ENCODE measurements around the gene CYB561A3. TPM values are rescaled to one million over a fixed set of nuclear protein-coding genes. Genes with fewer than 3 reads are reported as not detected.
A peak's percentile ranks its signal among the peaks of the same experiment; 100 is the strongest.

Gene CYB561A3
- total RNA-seq, 4 donors from 2014 or later: 11.3 to 43.6 (median 21.2) TPM

GRCh38 chr11:61349916-61350315, 11.8 kb downstream of the CYB561A3 start:
- Histone ChIP-seq H3K27ac (no peak overlapping the region), H3K36me3 (no peaks in the 10 kb centered on the region), H3K9me3 (no peaks in the 10 kb centered on the region), H3K27me3 (no peaks in the 10 kb centered on the region), H3K4me3 (no peak overlapping the region), H3K4me1 (no peaks in the 10 kb centered on the region)
- no peak for DNase-seq
- TF ChIP-seq CTCF (IDR thresholded peaks at IDR 0.05) (no peak), POLR2A (IDR thresholded peaks at IDR 0.05) (no peak)
- intact Hi-C loops (cut with DNase I; ENCODE audit: low total_unique reads): no loop called here

GRCh38 chr11:61349189-61349751, 12.4 kb downstream of the CYB561A3 start:
- no peak for DNase-seq
- TF ChIP-seq CTCF (IDR thresholded peaks at IDR 0.05): no peak
- no peak for TF ChIP-seq POLR2A (IDR thresholded peaks at IDR 0.05)
- H3K4me1 ChIP-seq: no peaks in the 10 kb centered on the region
- no peak overlapping the region for H3K4me3 ChIP-seq
- H3K36me3 ChIP-seq: no peaks in the 10 kb centered on the region
- no peaks in the 10 kb centered on the region for H3K9me3 ChIP-seq
- no peak overlapping the region for H3K27ac ChIP-seq
- intact Hi-C loops (cut with DNase I; ENCODE audit: low total_unique reads): no loop called here
- no peaks in the 10 kb centered on the region for H3K27me3 ChIP-seq

- no peaks in the 10 kb centered on the region for H3K9me3 ChIP-seq
- no peaks in the 10 kb centered on the region for H3K27me3 ChIP-seq
- no peaks in the 10 kb centered on the region for H3K4me1 ChIP-seq
- no peaks in the 10 kb centered on the region for H3K36me3 ChIP-seq
- H3K4me3 ChIP-seq: no peak overlapping the region
- H3K27ac ChIP-seq: peak overlapping the region in 1 of 2 donors; percentile 49
- no peak for TF ChIP-seq POLR2A (IDR thresholded peaks at IDR 0.05)
- TF ChIP-seq CTCF (IDR thresholded peaks at IDR 0.05): no peak
- DNase-seq: peak in 1 of 2 donors; percentile 57
- intact Hi-C loops (cut with DNase I; ENCODE audit: low total_unique reads): no loop called here
Observed at GRCh38 chr11:61347916-61348461, 13.7 kb downstream of the CYB561A3 start.

- no peaks in the 10 kb centered on the region for H3K27me3 ChIP-seq
- no peaks in the 10 kb centered on the region for H3K4me1 ChIP-seq
- H3K9me3 ChIP-seq: no peaks in the 10 kb centered on the region
- intact Hi-C loops (cut with DNase I; ENCODE audit: low total_unique reads): no loop called here
- peak overlapping the region in 1 of 2 donors; percentile 40 for H3K27ac ChIP-seq
- DNase-seq: no peak
- no peaks in the 10 kb centered on the region for H3K36me3 ChIP-seq
- no peak overlapping the region for H3K4me3 ChIP-seq
- no peak for TF ChIP-seq POLR2A (IDR thresholded peaks at IDR 0.05)
- no peak for TF ChIP-seq CTCF (IDR thresholded peaks at IDR 0.05)
Observed at GRCh38 chr11:61345954-61346843, 15.5 kb downstream of the CYB561A3 start.

- TF ChIP-seq CTCF (IDR thresholded peaks at IDR 0.05) (no peak), POLR2A (IDR thresholded peaks at IDR 0.05) (no peak)
- Histone ChIP-seq H3K4me1 (no peaks in the 10 kb centered on the region), H3K27me3 (no peaks in the 10 kb centered on the region), H3K27ac (peak overlapping the region; percentile 40 to 56), H3K36me3 (no peaks in the 10 kb centered on the region), H3K9me3 (no peaks in the 10 kb centered on the region), H3K4me3 (no peak overlapping the region)
- intact Hi-C loops (cut with DNase I; ENCODE audit: low total_unique reads): no loop called here
- DNase-seq: no peak
Observed at GRCh38 chr11:61345170-61345610, 16.5 kb downstream of the CYB561A3 start.
